SKM-1 treated with dmso at 0.1 percent for 144 hours (cell line): ENCODE data around the gene EIF4E1B.

Experiments used
- DNase-seq: peaks from one replicate; lab custom pipeline; 2025; ENCODE audit not compliant: unreplicated experiment; lab: John Stamatoyannopoulos, UW

Gene EIF4E1B

DNA sequence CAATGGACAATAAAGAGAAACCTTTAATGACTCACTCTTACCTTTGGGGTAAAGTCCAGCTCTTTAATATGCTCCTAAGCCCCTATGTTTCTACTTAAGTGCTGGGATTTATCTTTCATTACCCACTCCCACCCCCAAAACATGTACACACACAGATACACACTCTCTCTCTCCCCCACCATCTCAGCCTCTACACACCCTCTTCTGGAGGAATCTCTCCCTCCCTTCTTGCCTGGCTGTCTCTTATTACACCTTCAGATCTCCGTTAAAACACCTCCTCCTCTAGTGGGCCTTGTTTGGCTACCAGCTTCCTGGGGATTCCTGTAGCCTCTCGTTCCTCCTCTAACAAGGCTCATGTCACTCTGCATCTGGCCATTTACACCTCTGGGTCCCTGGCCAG is 27.4 kb upstream of the EIF4E1B start:
- DNase-seq = no peak

DNA sequence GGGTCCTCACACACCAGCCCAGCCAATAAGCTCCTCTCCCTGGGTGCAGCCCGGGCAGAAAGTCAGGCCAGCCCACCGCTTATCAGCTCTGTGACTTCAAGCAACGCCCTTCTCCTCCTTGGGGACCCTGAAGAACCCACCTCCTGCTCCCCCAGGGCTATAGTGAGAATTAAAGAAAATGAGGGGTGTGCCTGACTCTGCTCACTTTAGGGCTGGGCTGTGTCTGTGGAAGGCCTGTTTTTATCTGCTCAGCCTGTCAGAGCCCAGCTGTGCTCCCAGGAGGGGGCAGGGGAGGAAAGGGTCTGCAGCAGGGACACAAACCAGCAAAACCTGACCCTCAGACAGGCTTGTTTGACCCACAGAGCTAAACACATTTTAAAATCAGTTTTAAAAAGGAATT is 24.4 kb upstream of the EIF4E1B start:
- DNase-seq = no peak

DNA sequence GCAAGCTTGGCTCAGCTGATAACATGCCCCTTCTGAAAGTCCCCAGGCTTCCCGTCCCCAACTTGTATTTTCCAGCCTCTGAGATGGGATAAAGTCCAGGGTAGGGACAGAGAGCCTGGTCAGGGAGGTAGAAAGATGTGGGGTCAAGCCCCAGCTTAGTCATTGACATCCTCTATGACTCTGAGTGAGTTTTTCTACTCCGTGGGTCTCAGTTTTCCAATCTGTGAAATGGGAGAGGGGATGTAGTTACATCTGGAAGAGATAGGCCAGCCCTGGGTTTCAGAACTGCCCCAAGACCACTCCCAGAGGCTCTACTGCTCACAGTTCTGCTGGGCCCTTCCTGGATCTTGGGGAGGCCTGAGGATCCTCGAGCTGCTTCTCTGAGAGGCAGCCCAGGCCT is 23.6 kb upstream of the EIF4E1B start:
- no peak for DNase-seq

DNA sequence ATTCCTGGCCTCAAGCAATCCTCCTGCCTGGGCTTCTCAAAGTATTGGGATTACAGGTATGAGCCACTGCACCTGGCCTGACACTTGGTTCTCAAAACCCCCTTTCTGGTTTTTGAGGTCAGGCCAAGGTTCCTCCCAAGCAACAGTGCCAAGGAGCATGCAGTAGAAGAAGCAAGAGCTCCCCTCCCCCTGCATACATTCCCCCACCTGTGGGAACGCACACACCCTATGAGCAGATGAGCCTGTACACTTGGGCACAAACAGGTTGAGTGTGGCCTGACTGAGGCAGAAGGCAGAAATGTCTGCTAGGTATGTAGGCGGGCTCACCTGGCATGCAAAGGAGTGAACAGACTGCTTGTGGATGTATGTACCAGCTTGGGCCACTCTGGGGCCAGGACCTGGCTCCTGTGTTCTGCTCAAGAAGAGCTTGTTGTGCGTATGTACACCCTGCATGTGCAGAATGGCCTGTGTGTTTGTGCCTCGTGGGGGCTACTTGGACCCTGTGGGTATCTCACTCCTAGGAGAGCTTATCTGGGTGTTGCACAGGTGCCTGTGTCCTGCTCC is 22.3 kb upstream of the EIF4E1B start:
- DNase-seq = no peak

DNA sequence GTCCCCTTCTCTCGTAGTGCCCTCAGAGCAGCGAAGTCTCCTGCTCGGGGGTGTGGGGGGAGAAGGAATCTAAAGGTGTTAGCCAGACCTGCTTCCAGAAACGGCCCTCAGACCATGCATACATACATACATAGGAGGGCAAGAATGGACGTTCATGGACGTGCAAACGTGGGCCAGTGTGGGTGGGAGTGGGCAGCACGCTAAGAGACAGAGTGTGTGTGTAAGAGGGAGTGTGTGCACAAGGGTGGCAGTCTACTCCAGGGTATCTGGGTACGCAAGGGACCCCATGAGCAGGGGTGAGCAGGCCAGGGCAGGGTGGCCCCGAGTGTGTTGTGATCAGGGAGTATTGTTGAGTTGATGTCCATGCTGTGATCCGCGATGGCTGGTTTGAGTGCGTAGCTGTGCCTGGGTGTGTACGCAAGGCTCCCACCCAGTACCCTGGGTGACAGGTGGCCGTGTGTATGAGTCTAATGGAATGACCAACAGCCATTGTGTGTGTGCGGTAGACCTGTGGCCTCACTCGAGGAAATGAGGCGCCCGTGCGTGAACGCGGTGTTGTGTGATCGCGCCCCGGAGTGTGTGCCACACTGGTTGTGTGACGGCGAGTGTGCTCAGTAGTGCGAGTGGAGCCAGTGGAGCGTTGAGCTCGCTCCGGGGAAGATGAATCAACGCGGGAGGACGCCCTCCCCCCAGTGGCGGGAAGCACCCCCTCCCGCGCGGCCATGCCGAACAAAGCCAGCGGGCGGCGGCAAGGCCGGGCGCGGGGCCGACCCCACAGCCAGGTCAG is 21.3 kb upstream of the EIF4E1B start:
- no peak for DNase-seq

DNA sequence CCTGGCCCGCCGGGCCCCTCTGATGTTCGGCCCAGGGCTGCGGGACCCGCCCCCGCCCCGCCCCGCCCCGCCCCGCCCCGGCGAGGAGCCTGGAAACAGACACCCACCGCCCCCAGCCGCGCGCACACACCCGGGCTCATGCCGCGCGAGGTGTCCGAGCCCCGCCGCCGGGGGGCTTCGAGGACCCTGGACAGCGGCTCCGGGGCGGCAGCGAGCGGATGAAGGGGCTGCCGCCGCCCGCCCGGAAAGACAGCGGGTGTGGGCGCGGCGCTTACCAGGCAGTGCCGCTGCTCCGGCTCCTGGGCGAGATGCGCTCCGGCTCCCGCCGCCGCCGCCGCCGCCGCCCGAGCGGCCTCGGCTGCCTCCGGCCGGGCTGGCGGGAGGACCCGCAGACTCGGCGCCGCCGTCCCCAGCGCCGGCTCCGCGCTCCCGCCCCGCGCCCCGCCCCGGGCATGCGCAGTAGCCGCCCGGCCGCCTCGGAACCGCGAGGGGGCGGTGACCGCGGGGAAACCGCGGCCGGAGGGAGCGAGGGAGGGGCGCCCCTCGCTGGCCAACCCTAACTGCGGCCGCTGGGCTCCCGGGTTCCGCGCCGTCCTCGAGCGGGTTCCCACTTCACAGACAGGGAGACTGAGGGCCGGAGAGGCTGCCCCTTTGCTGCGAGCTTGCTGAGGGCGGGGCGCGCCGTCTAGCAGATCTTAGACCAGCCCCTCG is 20.6 kb upstream of the EIF4E1B start, which contains the start of gene GPRIN1:
TSS of gene GPRIN1 (minus strand) at position 433 of the 711 bp plus-strand sequence. CDS start 10,322 bp downstream, outside the sequence.
- peak; percentile 30 for DNase-seq

DNA sequence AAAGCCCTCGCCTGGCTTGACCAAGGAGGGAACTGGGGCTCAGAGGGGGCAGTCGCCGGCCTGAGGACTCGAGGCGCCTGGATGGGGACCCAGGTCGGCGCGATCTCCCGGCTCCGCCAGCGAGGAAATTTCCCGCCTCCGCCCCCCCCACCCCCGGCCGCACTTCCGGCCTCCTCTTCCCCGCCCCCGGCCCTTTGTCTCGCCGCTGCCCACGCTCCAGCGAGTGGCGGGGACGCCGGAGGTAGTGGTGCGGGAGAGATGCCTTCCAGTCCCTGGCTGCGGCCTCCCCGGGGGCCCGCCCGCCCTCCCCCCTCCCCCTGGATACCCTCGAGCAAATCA is 20.1 kb upstream of the EIF4E1B start:
- DNase-seq = no peak

DNA sequence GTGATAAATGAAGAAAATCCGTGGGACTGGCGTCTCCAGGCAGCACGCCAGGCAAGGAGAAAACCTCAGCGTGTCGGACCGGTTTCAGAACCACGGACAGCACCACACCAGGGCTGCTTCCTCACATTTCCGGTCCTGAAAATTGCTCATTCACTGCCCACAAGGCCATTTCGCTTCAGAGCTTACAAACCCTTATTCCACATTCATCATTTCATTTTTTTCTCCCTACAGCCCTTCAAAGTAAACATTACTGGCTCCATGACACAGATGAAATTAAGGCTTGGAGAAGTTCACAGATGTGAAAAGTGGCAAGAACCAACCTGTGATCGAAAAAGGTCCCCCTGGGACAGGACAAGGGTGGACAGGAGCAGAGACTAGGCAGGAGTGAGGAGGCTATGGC is 19.0 kb upstream of the EIF4E1B start:
- DNase-seq = peak; percentile 25

DNA sequence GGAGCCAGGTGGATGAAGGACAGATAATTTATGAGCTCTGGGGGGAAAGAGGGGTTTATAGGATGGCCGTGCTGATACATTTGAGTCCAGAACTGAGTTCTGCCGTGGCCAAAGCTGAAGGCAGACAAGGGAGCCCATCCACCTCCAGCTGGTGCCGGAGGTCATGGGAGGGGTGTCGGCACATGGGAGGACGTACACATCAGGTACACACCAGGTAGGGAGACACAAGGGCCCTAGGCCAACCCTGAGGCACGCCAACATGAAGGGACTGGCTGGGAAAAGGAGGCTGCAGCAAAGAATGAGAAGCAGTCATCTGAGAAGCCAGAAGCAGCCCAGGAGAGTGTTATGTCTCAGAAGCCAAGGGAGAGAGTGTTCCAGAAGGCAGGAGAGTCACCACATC is 18.5 kb upstream of the EIF4E1B start:
- no peak for DNase-seq

DNA sequence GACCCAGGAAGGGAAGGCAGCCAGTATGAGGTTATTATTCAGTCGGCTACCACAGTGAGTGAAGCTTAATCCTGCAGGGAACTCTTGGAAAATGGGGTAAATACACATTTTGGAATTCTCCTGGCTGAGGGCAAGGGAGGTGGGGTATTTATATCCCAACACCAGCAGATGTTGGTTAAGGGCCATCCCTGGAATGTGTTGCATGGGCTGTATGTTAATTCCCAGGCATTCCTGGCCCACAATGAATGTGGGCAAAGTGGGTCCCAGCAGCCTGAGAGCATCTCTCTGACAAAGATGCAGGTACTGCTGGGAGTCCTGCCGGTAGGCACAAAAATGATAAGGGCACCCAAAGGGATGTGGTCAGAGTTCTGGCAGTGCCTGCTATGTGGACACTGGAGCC is 17.6 kb upstream of the EIF4E1B start:
- DNase-seq = no peak

DNA sequence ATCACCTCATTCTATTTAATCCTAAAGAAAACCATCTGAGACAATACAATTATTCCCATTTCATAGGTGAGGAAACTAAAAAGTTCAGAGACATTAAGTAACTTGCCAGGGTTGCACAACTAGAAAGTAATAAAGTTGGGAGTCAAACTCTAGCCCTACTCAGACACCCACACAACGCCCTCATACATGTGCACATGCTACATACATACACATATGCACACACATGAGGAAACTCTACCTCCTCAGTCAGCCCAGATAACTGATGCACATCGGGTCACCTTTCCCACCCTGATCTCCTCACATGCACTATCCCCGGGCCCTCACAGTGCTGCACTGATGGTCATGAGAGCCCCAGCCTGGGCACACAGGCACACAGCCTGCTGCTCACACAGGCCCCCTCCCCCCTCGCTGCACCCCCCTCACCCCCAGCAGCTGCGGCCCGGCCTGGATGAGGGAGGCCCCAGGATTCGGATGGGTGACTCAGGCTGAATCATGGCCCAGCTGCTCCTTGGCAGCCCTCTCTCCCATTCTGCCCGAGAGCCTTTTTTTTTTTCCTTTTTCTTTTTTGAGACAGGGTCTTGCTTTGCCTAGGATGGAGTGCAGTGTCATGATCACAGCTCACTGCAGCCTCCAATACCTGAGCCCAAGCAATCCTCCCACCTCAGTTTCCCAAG is 15.5 kb upstream of the EIF4E1B start:
- DNase-seq = no peak

DNA sequence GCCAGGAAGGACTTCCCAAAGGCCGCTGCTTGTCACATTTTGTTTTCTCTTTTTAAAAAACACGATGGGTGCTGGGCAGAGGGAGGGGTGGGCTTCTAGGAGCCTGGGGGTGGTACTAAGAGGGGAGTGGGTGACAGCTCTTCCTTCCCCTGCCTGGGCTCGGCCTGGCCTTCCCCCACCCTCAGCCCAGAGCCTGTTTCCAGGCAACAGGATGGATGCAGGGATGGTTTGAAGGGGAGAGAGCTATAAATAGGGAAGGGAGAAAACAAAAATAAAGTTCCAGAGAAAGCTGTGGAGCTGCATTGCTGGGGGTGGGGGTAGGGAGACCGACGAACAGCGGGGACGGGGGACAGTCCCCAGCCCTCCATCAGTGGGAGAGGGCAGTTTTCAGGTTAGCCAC is 14.0 kb upstream of the EIF4E1B start:
- DNase-seq = no peak

DNA sequence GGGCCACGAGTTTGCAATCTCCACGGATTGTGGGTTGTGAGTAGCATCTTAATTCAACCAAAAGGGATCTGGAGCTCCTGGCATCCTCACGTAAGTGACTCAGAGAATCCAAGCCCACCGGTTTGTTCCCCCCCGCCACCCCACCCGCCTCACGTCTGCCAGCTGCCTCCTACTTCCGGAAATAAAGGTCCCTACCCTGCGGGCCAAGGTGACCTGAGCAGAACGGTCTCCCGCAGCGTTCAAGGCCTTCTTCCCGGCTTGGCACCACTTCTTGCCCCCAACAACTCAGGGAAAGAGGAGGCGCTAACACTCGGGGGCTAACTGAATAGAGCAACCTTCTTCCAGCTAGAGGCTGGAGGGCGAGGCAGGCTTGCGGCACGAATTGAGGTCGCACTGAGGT is 11.7 kb upstream of the EIF4E1B start:
- DNase-seq = no peak

DNA sequence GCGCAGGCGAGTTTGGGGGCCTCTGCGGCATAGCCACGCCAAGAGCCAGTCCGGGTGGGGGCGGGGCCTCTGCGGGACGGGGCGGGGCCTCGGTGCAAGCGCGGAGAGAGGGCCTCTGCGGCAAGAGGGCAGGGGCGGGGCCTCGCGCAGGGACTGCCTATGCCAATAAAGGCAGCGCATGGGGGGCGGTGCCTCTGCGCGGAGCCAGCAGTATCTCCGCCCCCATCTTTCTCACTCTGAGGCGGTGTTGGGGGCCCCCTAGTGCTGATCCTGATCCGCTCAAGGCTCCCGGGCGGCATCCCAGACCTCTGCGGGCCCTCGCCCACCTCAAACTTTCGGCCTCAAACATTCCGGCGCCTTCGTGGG is 11.3 kb upstream of the EIF4E1B start:
- DNase-seq = peak; percentile 31

DNA sequence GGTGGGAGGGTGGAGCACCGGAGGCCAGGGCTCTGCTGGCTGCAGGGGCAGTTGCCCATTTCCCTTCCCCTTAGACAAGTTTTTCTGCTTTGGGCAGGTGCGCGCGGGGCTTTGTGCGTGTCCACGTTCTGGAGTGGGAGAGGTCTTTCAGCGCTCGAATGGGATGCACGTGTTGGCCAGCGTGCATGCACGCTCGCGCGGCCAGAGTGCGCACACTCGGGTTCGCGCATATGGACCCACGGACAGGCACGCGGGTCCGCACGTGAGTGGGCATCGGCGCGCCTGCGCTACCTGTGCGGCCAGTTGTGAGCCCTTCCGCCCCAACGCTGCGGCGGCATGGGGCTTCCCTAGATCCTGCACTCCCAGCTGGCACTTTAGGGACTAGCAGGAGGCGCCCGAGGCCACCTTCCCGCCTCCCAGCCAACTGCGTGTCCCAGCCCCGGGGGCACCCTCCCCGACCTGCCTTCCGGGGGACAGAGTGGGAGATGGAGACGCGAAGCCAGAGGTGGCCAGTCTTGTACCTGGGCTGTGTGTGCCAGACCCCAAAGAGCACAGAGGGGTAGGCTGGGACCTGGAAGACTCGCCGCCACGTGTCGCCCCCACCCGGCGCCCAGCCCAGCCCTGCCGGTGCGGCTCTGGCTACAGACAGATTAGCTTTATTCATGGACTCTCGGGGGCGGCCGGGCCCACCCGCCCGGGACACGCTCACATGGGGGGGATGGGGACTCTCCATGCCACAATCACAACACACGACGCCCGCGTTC is 10.7 kb upstream of the EIF4E1B start:
- DNase-seq = no peak

DNA sequence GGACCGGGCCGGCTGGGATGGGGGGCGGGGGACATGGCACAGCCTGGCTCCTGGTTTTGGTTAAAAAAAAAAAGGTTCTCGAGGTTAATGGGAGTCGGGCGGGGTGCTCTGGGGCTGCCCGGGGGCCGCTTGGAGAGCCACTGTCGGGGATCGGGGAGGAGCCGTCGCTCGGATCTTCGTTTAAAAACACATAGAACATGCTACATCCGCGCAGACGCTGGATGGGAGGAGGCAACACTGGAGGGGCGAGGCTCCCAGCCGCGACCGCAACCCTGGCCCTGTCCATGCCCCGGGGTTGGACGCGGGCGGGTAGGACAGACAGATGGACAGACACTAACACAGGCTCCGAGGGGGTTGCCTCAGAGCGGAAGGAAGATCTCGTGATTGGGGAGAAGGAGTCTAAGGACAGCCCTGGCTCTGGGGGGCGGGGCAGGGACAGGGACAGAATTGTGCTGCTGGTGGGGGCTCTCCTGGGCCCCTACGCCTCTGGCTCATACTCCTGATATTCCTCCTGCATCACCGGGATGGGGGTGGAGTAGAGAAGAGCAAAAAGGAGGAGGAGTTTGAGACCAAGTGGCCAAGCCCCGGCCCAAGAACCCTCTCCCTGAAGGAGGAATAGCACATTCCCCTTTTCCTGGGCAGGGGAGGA is 10.0 kb upstream of the EIF4E1B start:
- no peak for DNase-seq

DNA sequence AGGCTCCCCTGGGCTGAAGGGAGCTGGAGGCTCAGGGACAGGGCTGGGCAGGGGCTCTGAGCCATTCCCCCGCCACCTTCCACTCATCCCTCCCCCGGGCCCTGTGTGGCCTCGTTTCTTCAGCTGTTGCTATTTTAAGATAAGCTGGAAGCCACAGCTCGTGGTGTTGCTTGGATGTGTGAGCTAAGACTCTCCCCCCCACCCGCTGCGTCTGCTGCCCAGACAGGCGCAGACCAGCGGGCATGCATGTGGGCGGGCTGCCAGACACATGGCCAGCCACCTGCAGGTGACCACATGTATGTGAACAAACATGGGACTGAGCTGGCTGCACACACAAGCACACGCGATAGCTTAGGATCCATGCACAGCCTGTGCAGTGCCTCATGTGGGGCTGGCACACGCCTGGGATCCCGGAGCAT is 8.8 kb upstream of the EIF4E1B start:
- DNase-seq = no peak

DNA sequence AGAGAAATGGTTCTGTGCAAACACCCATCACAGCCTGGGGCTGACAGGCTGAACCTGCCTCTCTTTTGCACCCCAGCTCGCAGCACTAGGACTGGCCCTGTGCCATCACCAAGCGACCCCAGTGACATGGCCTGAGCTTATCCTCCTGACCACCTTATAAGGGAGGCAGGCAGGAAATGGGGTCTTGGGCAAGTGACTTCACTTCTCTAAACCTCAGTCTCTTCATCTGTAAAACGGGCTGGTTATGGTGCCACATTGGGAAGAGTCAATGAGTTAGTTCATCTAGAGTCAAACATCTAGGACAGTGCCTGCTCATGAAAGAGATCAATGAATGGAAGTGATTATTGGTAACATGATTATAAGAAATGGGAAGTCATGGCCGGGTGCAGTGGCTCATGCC is 6.3 kb upstream of the EIF4E1B start:
- no peak for DNase-seq

DNA sequence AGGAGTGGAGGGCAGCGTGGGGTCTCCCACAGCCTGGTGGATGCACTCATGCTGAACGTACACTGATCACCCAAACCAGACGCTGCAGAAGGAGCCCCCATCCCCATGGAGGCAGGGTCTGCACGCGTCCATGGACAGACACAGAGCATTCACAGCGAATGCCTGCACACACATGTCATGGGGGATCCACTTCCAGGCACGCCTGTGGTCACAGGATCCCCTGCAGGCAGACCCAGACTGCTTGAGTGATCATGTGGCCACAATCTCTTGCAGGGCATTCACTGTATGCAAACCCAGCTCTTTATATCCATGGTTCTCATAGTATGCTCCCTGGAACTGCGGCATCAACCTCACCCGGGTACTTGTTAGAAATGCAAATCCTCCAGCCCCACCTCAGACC is 5.5 kb upstream of the EIF4E1B start:
- no peak for DNase-seq

DNA sequence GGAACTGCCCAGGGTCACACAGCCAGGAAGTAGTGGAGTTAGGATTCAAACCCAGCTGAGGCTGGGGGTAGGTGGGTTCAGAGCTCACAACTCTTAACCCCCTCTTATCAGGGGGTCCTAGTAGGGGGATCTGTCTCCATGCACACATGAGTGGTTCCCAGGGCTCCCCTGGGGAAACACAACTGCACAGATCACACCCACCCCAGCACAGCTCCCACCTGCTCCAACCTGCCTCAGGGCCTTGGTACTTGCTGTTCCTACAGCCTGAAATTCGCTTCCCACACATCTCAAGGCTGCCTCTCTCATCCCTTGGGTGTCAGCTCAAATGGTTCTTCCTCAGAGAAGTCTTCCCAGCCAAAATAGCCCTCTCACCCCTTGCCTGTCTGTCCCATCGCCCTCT is 5.0 kb upstream of the EIF4E1B start:
- no peak for DNase-seq
